RWPE1 (cell line): ENCODE results near the gene CLCN2.

Experiments used
- CTCF ChIA-PET: fragments of 350-600 bp; sonication (Branson Sonifier 250); formaldehyde crosslinking; extraction: SDS; loops from one replicate; lab custom pipeline; 2021; lab: Yijun Ruan, JAX
- POLR2A ChIA-PET: fragments of 400-600 bp; formaldehyde crosslinking; extraction: SDS; loops from one replicate; lab custom pipeline; 2020; ENCODE audit warnings: antibody characterized with exemption; ENCODE audit not compliant: low non-redundant PET; lab: Yijun Ruan, JAX
- DNase-seq: peaks from one replicate; pipeline ENCODE4 v3.0.0; 2012; ENCODE audit warnings: low spot score
- H3K27ac ChIP-seq: fragments of 450-650 bp; 2 replicates; pipeline ENCODE4 v1.5.1; 2017
- TF ChIP-seq, protein P1 (sequence below): fragments of 450-650 bp; conservative IDR thresholded peaks from 2 replicates; pipeline ENCODE4 v1.5.1; 2017; ENCODE audit warnings: low read depth, mild to moderate bottlenecking

CLCN2 gene

DNA sequence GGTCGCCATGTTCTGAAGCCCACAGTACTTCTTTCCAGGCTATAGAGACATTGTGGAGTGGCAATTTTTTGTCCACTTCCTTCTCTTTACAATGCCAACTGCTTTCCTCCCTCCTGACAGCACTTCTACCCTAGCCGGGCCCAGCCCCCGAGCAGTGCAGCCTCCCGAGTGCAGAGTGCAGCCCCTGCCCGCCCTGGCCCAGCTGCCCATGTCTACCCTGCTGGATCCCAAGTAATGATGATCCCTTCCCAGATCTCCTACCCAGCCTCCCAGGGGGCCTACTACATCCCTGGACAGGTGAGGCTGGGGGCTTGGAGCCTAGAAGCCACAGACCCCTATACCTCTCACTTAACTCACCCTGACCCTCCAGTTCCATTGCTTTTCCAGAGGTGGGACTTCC is 44.2 kb downstream of the CLCN2 start:
- CTCF ChIA-PET: interaction anchor here (0.7 kb wide), 1 partner anchor 244 kb away, joined by 3 read pairs; the partner anchor contains the start of gene EPHB3
- POLR2A ChIA-PET: no interaction called here
- TF ChIP-seq, protein P1, sequence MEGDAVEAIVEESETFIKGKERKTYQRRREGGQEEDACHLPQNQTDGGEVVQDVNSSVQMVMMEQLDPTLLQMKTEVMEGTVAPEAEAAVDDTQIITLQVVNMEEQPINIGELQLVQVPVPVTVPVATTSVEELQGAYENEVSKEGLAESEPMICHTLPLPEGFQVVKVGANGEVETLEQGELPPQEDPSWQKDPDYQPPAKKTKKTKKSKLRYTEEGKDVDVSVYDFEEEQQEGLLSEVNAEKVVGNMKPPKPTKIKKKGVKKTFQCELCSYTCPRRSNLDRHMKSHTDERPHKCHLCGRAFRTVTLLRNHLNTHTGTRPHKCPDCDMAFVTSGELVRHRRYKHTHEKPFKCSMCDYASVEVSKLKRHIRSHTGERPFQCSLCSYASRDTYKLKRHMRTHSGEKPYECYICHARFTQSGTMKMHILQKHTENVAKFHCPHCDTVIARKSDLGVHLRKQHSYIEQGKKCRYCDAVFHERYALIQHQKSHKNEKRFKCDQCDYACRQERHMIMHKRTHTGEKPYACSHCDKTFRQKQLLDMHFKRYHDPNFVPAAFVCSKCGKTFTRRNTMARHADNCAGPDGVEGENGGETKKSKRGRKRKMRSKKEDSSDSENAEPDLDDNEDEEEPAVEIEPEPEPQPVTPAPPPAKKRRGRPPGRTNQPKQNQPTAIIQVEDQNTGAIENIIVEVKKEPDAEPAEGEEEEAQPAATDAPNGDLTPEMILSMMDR: no peak
- DNase-seq: no peak
- peak overlapping the region; percentile 99 for H3K27ac ChIP-seq

DNA sequence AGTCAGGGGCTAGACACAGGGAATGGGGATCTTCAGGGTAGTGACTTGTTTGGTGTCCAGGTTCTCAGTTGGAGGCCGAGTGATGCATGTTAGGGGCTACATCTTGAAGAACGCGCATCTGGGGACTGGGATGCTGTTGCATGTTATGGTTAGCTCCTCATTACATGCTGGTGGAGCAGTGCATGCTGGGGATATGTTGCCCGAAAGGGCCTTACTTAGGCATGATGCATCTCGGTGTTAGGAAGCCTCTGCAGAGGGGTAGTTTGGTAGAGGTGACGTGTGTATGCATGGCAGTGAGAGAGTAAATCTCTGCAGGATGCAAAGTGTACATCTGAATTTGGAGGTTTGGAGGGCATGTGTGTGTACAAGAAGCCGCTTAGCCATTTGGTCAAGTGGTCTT is 44.6 kb downstream of the CLCN2 start:
- TF ChIP-seq, protein P1: no peak
- peak overlapping the region; percentile 99 for H3K27ac ChIP-seq
- POLR2A ChIA-PET: no interaction called here

DNA sequence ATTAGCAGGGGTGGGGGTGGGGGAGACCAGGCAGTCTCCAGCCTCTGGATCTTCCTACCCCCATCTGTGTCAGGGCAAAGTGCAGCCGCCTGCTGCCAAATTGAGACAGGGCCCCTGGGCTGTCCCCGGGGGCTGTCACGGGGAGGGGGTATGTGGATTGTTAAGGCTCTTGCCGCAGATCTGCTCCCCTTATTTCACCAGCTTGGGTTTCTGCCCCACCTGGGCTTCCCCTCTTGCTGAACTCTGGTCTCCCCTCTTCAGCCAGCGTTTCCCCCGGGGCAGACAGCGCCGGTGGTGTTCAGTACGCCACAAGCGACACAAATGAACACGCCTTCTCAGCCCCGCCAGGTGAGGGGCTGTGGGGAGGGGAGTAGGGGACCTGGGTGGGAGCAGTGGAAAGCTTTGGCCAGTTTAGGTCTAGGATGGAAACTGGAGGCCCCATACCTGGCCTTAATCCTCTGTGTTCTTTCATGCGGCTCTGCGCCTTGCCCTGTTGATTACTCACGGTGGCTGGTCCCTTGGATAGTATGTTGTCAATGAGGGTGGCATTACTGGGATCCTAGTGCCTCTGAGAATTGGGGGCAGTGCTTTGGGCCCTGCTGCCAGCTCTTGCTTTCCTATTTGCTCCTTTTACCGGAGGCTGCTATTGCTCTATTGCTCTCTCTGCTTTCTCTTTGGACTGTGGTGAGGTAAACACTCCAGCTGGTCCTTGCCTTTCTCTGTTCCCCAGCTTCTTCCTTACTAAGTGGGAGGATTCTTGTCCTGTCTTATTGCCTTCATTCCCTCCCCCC is 45.3 kb downstream of the CLCN2 start:
- peak overlapping the region; percentile 99 for H3K27ac ChIP-seq
- ChIA-PET POLR2A (interaction anchor here (0.8 kb wide), 1 partner anchor 19 kb away, joined by 3 read pairs; no protein-coding TSS in a partner anchor), CTCF (interaction anchor here (0.5 kb wide), 1 partner anchor 227 kb away, joined by 3 read pairs; no protein-coding TSS in a partner anchor)
- TF ChIP-seq, protein P1: no peak
- no peak for DNase-seq

More for the DNA sequence above, 44.6 kb downstream of the CLCN2 start:
- CTCF ChIA-PET: interaction anchor here (0.7 kb wide), 1 partner anchor 245 kb away, joined by 3 read pairs; the partner anchor contains the start of gene EPHB3
- DNase-seq: no peak

DNA sequence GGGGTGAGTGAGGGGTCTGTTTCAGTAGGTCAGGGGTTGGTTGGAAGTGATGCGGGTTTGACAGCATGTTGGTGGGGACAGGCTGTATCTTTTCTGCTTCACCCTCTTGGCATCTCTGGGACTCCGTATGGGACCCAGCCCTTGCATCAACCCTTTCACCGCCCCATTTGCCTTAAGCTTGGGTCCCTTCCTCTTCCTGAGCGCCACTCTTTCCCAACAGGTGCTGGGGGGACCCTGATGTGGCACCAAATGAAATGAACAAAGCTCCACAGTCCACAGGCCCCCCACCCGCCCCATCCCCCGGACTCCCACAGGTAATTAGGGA is 45.9 kb downstream of the CLCN2 start:
- DNase-seq: no peak
- CTCF ChIA-PET: interaction anchor here (0.5 kb wide), 1 partner anchor 228 kb away, joined by 3 read pairs; no protein-coding TSS in a partner anchor
- TF ChIP-seq, protein P1: no peak
- POLR2A ChIA-PET: interaction anchor here (0.8 kb wide), 1 partner anchor 20 kb away, joined by 3 read pairs; no protein-coding TSS in a partner anchor
- peak overlapping the region; percentile 99 for H3K27ac ChIP-seq

DNA sequence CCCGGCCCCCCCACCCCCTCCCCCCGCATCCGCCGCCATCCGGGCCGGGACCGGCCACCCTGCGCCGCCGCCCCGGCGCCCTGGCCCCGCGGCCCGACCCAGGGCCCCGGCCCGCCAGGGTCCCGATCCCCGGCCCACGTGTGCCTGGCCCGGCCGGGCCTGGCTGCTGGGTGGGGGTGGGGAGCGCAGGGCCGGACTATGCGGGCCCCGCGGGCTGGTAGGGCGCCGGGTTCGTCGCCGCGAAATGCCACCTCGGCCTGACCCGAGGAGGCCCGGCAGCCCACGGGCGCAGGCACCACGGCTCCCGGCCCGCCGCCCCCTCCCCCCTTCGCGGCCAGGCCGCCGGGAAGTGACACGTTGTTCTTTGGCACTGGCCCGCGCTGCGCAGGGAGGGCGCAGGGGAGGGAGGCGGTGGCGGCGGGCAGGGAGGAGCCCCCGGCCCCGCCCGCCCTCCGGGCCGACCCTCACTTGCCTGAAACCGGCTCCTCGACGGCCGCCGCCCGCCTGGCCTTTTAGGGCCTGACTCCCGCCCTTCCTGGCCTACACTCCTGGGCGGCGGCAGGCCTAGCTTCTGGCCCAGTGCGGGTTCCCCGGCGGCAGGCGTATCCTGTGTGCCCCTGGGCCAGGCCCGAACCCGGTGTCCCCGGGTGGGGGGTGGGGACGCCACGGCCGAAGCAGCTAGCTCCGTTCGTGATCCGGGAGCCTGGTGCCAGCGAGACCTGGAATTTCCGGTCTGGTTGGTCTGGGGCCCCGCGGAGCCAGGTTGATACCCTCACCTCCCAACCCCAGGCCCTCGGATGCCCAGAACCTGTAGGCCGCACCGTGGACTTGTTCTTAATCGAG is 46.5 kb downstream of the CLCN2 start:
- H3K27ac ChIP-seq: peak overlapping the region; percentile 99
- POLR2A ChIA-PET: interaction anchor here (0.5 to 0.8 kb wide), 2 partner anchors 20 to 882 kb away, joined by 3 read pairs; no protein-coding TSS in a partner anchor
- DNase-seq: peak; percentile 46
- TF ChIP-seq, protein P1: no peak
- CTCF ChIA-PET: interaction anchor here (0.6 kb wide), 1 partner anchor 169 kb away, joined by 6 read pairs; no protein-coding TSS in a partner anchor

DNA sequence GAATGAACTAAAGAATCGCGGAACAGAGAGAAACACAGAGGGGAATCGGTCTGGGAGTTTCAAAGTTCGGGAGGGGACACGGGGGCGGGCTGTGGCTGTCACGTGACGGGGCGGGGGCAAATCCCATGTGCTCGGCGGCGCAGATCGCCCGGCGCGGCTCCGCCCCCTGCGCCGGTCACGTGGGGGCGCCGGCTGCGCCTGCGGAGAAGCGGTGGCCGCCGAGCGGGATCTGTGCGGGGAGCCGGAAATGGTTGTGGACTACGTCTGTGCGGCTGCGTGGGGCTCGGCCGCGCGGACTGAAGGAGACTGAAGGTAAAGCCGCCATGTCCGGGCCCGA is 47.1 kb downstream of the CLCN2 start, which contains the start of gene EIF4G1:
Gene EIF4G1 (plus strand): TSS at position 244 of the 337 bp plus-strand sequence. CDS start 1,191 bp downstream, outside the sequence.
- H3K27ac ChIP-seq: peak within 1 kb of the TSS; percentile 99
- peak; percentile 95 for DNase-seq
- ChIA-PET POLR2A (no interaction called here), CTCF (no interaction called here)
- TF ChIP-seq, protein P1: no peak
